Measurements from ENCODE around the gene STAC. TPM values are rescaled to one million over a fixed set of nuclear protein-coding genes. Genes with fewer than 3 reads are reported as not detected.

STAC gene
- total and polyA plus RNA-seq, 10 of the 15 experiments (the other 5 are each of a cell fraction or from before 2014, with no cell fraction given) = 0.07 TPM; not detected in 9

DNA sequence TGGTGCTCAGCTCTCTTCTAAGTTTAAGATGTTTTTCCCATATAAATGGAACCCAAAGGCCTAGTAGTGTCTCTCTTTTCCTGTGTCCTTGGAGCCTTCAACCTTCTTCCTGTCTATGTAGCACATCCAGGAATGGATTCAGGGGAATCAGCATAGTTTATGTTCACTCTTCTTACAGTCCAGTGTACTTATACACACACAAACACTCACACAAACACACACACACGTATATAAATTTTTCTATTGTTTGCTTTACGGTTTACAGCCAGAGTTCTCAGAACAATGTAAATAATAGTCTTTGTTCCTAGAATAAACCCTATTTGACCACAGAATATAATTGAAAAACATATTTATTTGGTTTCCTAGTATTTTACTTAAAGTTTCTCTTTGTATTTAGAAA, 36.9 kb downstream of the STAC start (continued):
- TF ChIP-seq, protein P1, sequence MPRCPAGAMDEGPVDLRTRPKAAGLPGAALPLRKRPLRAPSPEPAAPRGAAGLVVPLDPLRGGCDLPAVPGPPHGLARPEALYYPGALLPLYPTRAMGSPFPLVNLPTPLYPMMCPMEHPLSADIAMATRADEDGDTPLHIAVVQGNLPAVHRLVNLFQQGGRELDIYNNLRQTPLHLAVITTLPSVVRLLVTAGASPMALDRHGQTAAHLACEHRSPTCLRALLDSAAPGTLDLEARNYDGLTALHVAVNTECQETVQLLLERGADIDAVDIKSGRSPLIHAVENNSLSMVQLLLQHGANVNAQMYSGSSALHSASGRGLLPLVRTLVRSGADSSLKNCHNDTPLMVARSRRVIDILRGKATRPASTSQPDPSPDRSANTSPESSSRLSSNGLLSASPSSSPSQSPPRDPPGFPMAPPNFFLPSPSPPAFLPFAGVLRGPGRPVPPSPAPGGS (IDR thresholded peaks at IDR 0.05; ENCODE audit: borderline replicate concordance, insufficient read depth, low read depth, low read length, poor library complexity, severe bottlenecking) = no peak
- TF ChIP-seq TCF12 (IDR thresholded peaks at IDR 0.05; ENCODE audit: low read depth, low read length) (no peak), NR2C2 (IDR thresholded peaks at IDR 0.05; ENCODE audit: borderline replicate concordance, control insufficient read depth, insufficient read length, low read depth) (no peak), PAX5 (IDR thresholded peaks at IDR 0.05; ENCODE audit: borderline replicate concordance, low read depth, low read length) (no peak), MEF2A (IDR thresholded peaks at IDR 0.05; ENCODE audit: insufficient read depth, low read depth, low read length) (no peak)
- TF ChIP-seq, protein P2, sequence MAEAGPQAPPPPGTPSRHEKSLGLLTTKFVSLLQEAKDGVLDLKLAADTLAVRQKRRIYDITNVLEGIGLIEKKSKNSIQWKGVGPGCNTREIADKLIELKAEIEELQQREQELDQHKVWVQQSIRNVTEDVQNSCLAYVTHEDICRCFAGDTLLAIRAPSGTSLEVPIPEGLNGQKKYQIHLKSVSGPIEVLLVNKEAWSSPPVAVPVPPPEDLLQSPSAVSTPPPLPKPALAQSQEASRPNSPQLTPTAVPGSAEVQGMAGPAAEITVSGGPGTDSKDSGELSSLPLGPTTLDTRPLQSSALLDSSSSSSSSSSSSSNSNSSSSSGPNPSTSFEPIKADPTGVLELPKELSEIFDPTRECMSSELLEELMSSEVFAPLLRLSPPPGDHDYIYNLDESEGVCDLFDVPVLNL (IDR thresholded peaks at IDR 0.05; ENCODE audit: low read depth, low read length) = no peak

DNA sequence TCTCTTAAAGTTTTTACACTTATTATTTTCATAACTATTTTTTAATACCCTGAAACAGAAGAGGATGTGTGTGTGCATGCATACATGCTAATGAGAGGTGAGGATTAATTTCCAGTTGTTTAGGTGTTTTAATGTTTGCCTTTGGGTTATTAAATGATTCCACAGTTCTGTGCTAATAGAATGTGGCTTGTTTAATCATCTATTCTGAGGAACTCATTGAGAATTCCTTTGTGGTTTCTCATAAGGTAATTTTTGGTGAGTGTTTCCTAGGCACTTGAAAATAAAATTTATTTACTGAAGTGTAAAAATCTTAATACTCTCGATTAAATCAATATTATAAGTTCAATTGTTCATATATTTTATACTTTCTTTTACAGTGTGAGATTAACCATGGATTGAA, 38.0 kb downstream of the STAC start:
- no peak overlapping the region for H3K4me2 ChIP-seq (ENCODE audit: control insufficient read depth, insufficient read depth)
- ChIA-PET CTCF (no interaction called here), POLR2A (no interaction called here), SMC1A (ENCODE audit: uncharacterized antibody, unreplicated experiment) (no interaction called here), RAD21 (ENCODE audit: unreplicated experiment) (no interaction called here)
- H3K36me3 ChIP-seq (ENCODE audit: control insufficient read depth in 2 of 2, insufficient read depth in 2 of 2, low read length in 1 of 2) = no peaks in the 10 kb centered on the region
- H4K20me1 ChIP-seq (ENCODE audit: control insufficient read depth, insufficient read depth) = no peaks in the 10 kb centered on the region
- no peak overlapping the region for H3K4me3 ChIP-seq
- in situ Hi-C loops (cut with MboI) (no loop called here), intact Hi-C loops (cut with micrococcal nuclease; ENCODE audit: unreplicated experiment) (no loop called here)
- no TSS peak for BruUV-seq (replicated peaks)
- no peaks in the 10 kb centered on the region for H3K27me3 ChIP-seq (replicated peaks in 1 of 2; ENCODE audit: control insufficient read depth in 2 of 2, insufficient read depth in 2 of 2, low read length in 1 of 2)
- ATAC-seq (no peak), DNase-seq (ENCODE audit: low read depth, low spot score) (no peak), FAIRE-seq (no peak)
- no peaks in the 10 kb centered on the region for H3K4me1 ChIP-seq (ENCODE audit: control insufficient read depth, insufficient read depth, low read length)
- H3K79me2 ChIP-seq (ENCODE audit: control insufficient read depth, insufficient read depth, low read length) = no peaks in the 10 kb centered on the region
- H3K9ac ChIP-seq (ENCODE audit: control insufficient read depth, insufficient read depth, low read length) = no peak overlapping the region
- no peaks in the 10 kb centered on the region for H3K9me3 ChIP-seq (replicated peaks; ENCODE audit: control insufficient read depth, insufficient read depth, low read length)
- no peak overlapping the region for H3K27ac ChIP-seq (ENCODE audit: control insufficient read depth, insufficient read depth)
- 0% methylated on average over 1 of the region's 1 CpG for WGBS (ENCODE audit: insufficient coverage, insufficient replicate concordance, low lambda C conversion rate, missing lambda C conversion rate)
- no peak overlapping the region for H2AFZ ChIP-seq (ENCODE audit: control insufficient read depth, low read depth, low read length)
- TF ChIP-seq MTA3 (IDR thresholded peaks at IDR 0.05; ENCODE audit: borderline replicate concordance, low read length) (no peak), EZH2 (IDR thresholded peaks at IDR 0.05; ENCODE audit: borderline replicate concordance, control insufficient read depth, low read depth, low read length) (no peak), RBBP5 (conservative IDR thresholded peaks at IDR 0.05) (no peak), POLR2A (IDR thresholded peaks at IDR 0.05; ENCODE audit: low read depth, low read length) (no peak), DPF2 (IDR thresholded peaks at IDR 0.05) (no peak), MEF2A (IDR thresholded peaks at IDR 0.05; ENCODE audit: insufficient read depth, low read depth, low read length) (no peak), PAX8 (IDR thresholded peaks at IDR 0.05) (no peak), ZNF207 (IDR thresholded peaks at IDR 0.05; ENCODE audit: borderline replicate concordance) (no peak), CEBPB (IDR thresholded peaks at IDR 0.05; ENCODE audit: borderline replicate concordance in 1 of 2, low read depth in 2 of 2, low read length in 2 of 2) (no peak)
- TF ChIP-seq, protein P3, sequence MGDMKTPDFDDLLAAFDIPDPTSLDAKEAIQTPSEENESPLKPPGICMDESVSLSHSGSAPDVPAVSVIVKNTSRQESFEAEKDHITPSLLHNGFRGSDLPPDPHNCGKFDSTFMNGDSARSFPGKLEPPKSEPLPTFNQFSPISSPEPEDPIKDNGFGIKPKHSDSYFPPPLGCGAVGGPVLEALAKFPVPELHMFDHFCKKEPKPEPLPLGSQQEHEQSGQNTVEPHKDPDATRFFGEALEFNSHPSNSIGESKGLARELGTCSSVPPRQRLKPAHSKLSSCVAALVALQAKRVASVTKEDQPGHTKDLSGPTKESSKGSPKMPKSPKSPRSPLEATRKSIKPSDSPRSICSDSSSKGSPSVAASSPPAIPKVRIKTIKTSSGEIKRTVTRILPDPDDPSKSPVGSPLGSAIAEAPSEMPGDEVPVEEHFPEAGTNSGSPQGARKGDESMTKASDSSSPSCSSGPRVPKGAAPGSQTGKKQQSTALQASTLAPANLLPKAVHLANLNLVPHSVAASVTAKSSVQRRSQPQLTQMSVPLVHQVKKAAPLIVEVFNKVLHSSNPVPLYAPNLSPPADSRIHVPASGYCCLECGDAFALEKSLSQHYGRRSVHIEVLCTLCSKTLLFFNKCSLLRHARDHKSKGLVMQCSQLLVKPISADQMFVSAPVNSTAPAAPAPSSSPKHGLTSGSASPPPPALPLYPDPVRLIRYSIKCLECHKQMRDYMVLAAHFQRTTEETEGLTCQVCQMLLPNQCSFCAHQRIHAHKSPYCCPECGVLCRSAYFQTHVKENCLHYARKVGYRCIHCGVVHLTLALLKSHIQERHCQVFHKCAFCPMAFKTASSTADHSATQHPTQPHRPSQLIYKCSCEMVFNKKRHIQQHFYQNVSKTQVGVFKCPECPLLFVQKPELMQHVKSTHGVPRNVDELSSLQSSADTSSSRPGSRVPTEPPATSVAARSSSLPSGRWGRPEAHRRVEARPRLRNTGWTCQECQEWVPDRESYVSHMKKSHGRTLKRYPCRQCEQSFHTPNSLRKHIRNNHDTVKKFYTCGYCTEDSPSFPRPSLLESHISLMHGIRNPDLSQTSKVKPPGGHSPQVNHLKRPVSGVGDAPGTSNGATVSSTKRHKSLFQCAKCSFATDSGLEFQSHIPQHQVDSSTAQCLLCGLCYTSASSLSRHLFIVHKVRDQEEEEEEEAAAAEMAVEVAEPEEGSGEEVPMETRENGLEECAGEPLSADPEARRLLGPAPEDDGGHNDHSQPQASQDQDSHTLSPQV (IDR thresholded peaks at IDR 0.05) = no peak
